Vagina (tissue), 2 donors: ENCODE data around the gene PCSK2.

Experiments used
- CTCF ChIP-seq, 3 experiments: fragments of 450-650 bp in 2 of 3; fragments of 200-600 bp in 1 of 3; sonication (generic) in 1 of 3; IDR thresholded peaks; one replicate each; pipeline ENCODE4 v1.5.1; 2017 to 2019; ENCODE audit warnings: antibody characterized with exemption in 3 of 3, mild to moderate bottlenecking in 2 of 3, moderate library complexity in 2 of 3
- POLR2A ChIP-seq, 2 donors: fragments of 450-650 bp; IDR thresholded peaks; one replicate each; pipeline ENCODE4 v1.6.1; 2017; ENCODE audit warnings: antibody characterized with exemption in 2 of 2, mild to moderate bottlenecking in 2 of 2, moderate library complexity in 2 of 2

DNA sequence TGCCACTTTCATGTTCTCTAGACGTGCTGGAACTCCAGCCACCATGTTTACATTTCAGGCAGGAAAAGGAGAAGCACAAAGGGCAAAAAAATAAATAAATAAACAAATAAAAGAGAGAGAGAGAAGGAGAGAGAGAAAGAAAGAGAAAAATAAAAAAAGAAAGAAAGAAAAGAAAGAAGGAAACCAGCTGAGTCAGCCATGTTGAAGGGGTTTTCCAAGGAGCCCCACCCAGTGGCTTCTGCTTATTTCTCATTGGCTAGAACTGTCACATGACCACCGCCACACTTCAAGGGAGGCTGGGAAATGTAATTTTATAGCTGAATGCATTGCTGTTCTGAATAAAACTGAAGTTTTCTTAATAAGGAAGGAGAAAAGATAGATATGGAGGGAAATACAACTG is 233.3 kb downstream of the PCSK2 start:
- TF ChIP-seq CTCF (IDR thresholded peaks at IDR 0.05) (no peak), POLR2A (IDR thresholded peaks at IDR 0.05) (no peak)
